Embryonic facial prominence (tissue), 1 donor: ENCODE results near the gene SETD3.

Experiments used
- DNase-seq: peaks from one replicate; pipeline ENCODE4 v3.0.0-alpha.2; 2016; ENCODE audit errors: extremely low spot score

Gene SETD3

GRCh38 chr14:99516871-99517642 lies 36.4 kb upstream of the SETD3 start:
- no peak for DNase-seq

- no peak for DNase-seq
Measured at GRCh38 chr14:99516156-99516870, 35.7 kb upstream of the SETD3 start.

GRCh38 chr14:99515301-99516155 lies 34.9 kb upstream of the SETD3 start:
- DNase-seq: no peak

GRCh38 chr14:99514552-99515300 lies 34.1 kb upstream of the SETD3 start:
- no peak for DNase-seq

- DNase-seq: no peak
Measured at GRCh38 chr14:99513946-99514551, 33.4 kb upstream of the SETD3 start.

- DNase-seq: no peak
Measured at GRCh38 chr14:99513183-99513694, 32.6 kb upstream of the SETD3 start.

GRCh38 chr14:99512571-99513182 lies 32.0 kb upstream of the SETD3 start:
- DNase-seq: no peak

GRCh38 chr14:99512110-99512449 lies 31.4 kb upstream of the SETD3 start:
- DNase-seq: no peak

- no peak for DNase-seq
Measured at GRCh38 chr14:99511421-99512109, 30.9 kb upstream of the SETD3 start.

GRCh38 chr14:99510556-99511139 lies 30.0 kb upstream of the SETD3 start:
- no peak for DNase-seq

GRCh38 chr14:99509871-99510555 lies 29.4 kb upstream of the SETD3 start:
- no peak for DNase-seq

- no peak for DNase-seq
Measured at GRCh38 chr14:99508896-99509629, 28.4 kb upstream of the SETD3 start.

GRCh38 chr14:99507860-99508640 lies 27.4 kb upstream of the SETD3 start:
- no peak for DNase-seq

- no peak for DNase-seq
Measured at GRCh38 chr14:99506276-99506675, 25.6 kb upstream of the SETD3 start.

- no peak for DNase-seq
Measured at GRCh38 chr14:99505089-99505488, 24.4 kb upstream of the SETD3 start.

GRCh38 chr14:99503848-99504453 lies 23.3 kb upstream of the SETD3 start:
- DNase-seq: no peak

GRCh38 chr14:99502989-99503421 lies 22.3 kb upstream of the SETD3 start:
- DNase-seq: no peak
